B cell (primary cell): Measurements from ENCODE around the gene SLC38A6. TPM values are rescaled to one million over a fixed set of nuclear protein-coding genes. Genes with fewer than 3 reads are reported as not detected.

Experiments
- ATAC-seq: fragments of 200-7000 bp; cut with Tn5 transposase; one replicate; pipeline ENCODE4 v1.10.0; 2021; ENCODE audit warnings: low read depth, mild to moderate bottlenecking, moderate number of reproducible peaks, moderate library complexity
- CTCF ChIA-PET: fragments of 350-600 bp; sonication (Branson Sonifier 250); formaldehyde crosslinking; loops from one replicate; lab custom pipeline; 2021; ENCODE audit warnings: antibody characterized with exemption, inconsistent platforms; lab: Charles Lee
- POLR2A ChIA-PET: fragments of 350-600 bp; sonication (Branson Sonifier 250); formaldehyde crosslinking; loops from one replicate; lab custom pipeline; 2021; ENCODE audit warnings: antibody characterized with exemption; lab: Charles Lee
- DNase-seq: peaks from one replicate; pipeline ENCODE4 v3.0.0; 2013
- H2AFZ ChIP-seq: 2 replicates; pipeline ENCODE4 v1.6.1; 2012; ENCODE audit warnings: mild to moderate bottlenecking, low read depth, low read length; ENCODE audit not compliant: insufficient read depth, poor library complexity, severe bottlenecking
- H3K27ac ChIP-seq, 2 donors: 1 replicate in 1 of 2; 2 replicates in 1 of 2; pipeline ENCODE4 v1.5.1; 2012 to 2013; ENCODE audit warnings: low read length in 2 of 2, mild to moderate bottlenecking in 2 of 2, moderate library complexity in 1 of 2
- H3K27me3 ChIP-seq, 4 experiments: fragments of 200-600 bp in 1 of 4; sonication (generic) in 1 of 4; replicated peaks in 1 of 4; 1 replicate in 2 of 4; 2 replicates in 2 of 4; pipeline versions ENCODE4 v1.6.1 to v1.7.0; 2013 to 2016; ENCODE audit warnings: low read length in 3 of 4, mild to moderate bottlenecking in 2 of 4, mixed read lengths in 1 of 4, moderate library complexity in 1 of 4; ENCODE audit not compliant: insufficient read depth in 4 of 4, control insufficient read depth in 3 of 4; ENCODE audit errors: control extremely low read depth in 1 of 4
- H3K36me3 ChIP-seq, 2 experiments: replicated peaks in 1 of 2; 1 replicate in 1 of 2; 2 replicates in 1 of 2; pipeline versions ENCODE4 v1.6.1 to v1.7.1; 2013; ENCODE audit warnings: low read length in 1 of 2; ENCODE audit not compliant: insufficient read depth in 2 of 2, control insufficient read depth in 1 of 2; ENCODE audit errors: control extremely low read depth in 1 of 2, extremely low read depth in 1 of 2
- H3K4me1 ChIP-seq, 2 donors: fragments of 200-600 bp in 1 of 2; sonication (generic) in 1 of 2; 1 replicate in 1 of 2; 2 replicates in 1 of 2; pipeline versions ENCODE4 v1.5.1 to v1.6.1; 2013 to 2017; ENCODE audit warnings: low read length in 2 of 2; ENCODE audit not compliant: control insufficient read depth in 2 of 2, insufficient read depth in 2 of 2
- H3K4me2 ChIP-seq: replicated peaks from 2 replicates; pipeline ENCODE3; 2012; ENCODE audit warnings: mild to moderate bottlenecking, low read depth, low read length; ENCODE audit not compliant: poor library complexity, severe bottlenecking
- H3K4me3 ChIP-seq, 5 experiments: fragments of 200-600 bp in 1 of 5; sonication (generic) in 1 of 5; 1 replicate in 3 of 5; 2 replicates in 2 of 5; pipeline versions ENCODE4 v1.5.1 to v1.7.0; 2011 to 2016; ENCODE audit warnings: low read length in 4 of 5, mild to moderate bottlenecking in 4 of 5, low read depth in 2 of 5, control low read depth in 1 of 5, moderate library complexity in 1 of 5; ENCODE audit not compliant: insufficient read depth in 1 of 5; ENCODE audit errors: control extremely low read depth in 1 of 5, extremely low read depth in 1 of 5
- H3K79me2 ChIP-seq: fragments of 200-600 bp; sonication (generic); one replicate; pipeline ENCODE4 v1.6.0; 2016; ENCODE audit warnings: low read length; ENCODE audit not compliant: control insufficient read depth, insufficient read depth
- H3K9ac ChIP-seq: fragments of 200-600 bp; sonication (generic); 2 replicates; pipeline ENCODE4 v1.6.1; 2017; ENCODE audit warnings: mild to moderate bottlenecking, low read length, moderate library complexity
- H3K9me3 ChIP-seq, 3 donors: one replicate each; pipeline versions ENCODE4 v1.6.1 to v1.7.1; 2013; ENCODE audit warnings: low read length in 2 of 3; ENCODE audit not compliant: control insufficient read depth in 2 of 3, insufficient read depth in 1 of 3; ENCODE audit errors: control extremely low read depth in 1 of 3
- H4K20me1 ChIP-seq: 2 replicates; pipeline ENCODE4 v1.6.0; 2012; ENCODE audit warnings: mild to moderate bottlenecking, low read length; ENCODE audit not compliant: insufficient read depth, control insufficient read depth, poor library complexity, severe bottlenecking
- H3K27ac Mint-ChIP-seq: one replicate; pipeline ENCODE4 v1.8.0; 2021; ENCODE audit warnings: mixed read lengths
- H3K27me3 Mint-ChIP-seq: one replicate; pipeline ENCODE4 v1.8.0; 2021; ENCODE audit warnings: mixed read lengths
- H3K4me1 Mint-ChIP-seq: one replicate; pipeline ENCODE4 v1.8.0; 2021; ENCODE audit warnings: mixed read lengths
- H3K4me3 Mint-ChIP-seq: one replicate; pipeline ENCODE4 v1.8.0; 2021; ENCODE audit warnings: mixed read lengths
- H3K9me3 Mint-ChIP-seq: one replicate; pipeline ENCODE4 v1.8.0; 2022; ENCODE audit warnings: mixed read lengths; ENCODE audit not compliant: insufficient read depth
- CTCF ChIP-seq: fragments of 200-600 bp; IDR thresholded peaks from one replicate; pipeline ENCODE4 v1.8.0; 2022; ENCODE audit warnings: antibody characterized with exemption, mild to moderate bottlenecking
- EZH2 ChIP-seq: IDR thresholded peaks from 2 replicates; pipeline ENCODE4 v1.6.1; 2012; ENCODE audit warnings: borderline replicate concordance, low read depth, mild to moderate bottlenecking, moderate library complexity, low read length; ENCODE audit not compliant: insufficient read depth, poor library complexity, severe bottlenecking
- WGBS: methylation state at CpG from one replicate; pipeline ENCODE4 v1.1.5; 2013; ENCODE audit warnings: missing lambda C conversion rate; ENCODE audit not compliant: insufficient coverage; 5-methylcytosine and 5-hydroxymethylcytosine counted together
- intact Hi-C: fragments of 100-400 bp; cut with micrococcal nuclease; formaldehyde crosslinking; loops from one replicate; pipeline ENCODE4 v1.10.0; 2022
- polyA plus RNA-seq: library from polyadenylated mRNA; depleted of rRNA; stranded (reverse); fragments of >200 nt; gene quantifications from 2 replicates; pipeline ENCODE4 v1.2.3, GENCODE V29; 2012
- total RNA-seq, 2 donors: library from RNA; stranded (reverse); fragments of 120-200 nt in 1 of 2; gene quantifications; 1 replicate in 1 of 2; 2 replicates in 1 of 2; pipeline versions ENCODE4 v1.2.3 to v1.2.4, GENCODE V29; 2013 to 2022

SLC38A6 gene
- total and polyA plus RNA-seq, 2 donors (not counting 1 experiment from before 2014, with no cell fraction given): 6.4 to 15.9 TPM

- Mint-ChIP-seq H3K4me1 (no peaks in the 10 kb centered on the region), H3K4me3 (no peak overlapping the region), H3K9me3 (no peaks in the 10 kb centered on the region), H3K27ac (no peak overlapping the region), H3K27me3 (no peaks in the 10 kb centered on the region)
- WGBS: no CpG with 5 or more reads among the region's 15 CpGs
- no peaks in the 10 kb centered on the region for H3K4me1 ChIP-seq
- ATAC-seq: no peak
- TF ChIP-seq EZH2: no peak
- TF ChIP-seq CTCF: no peak
- peaks cover 3 to 5% of the 10 kb centered on the region in 2 experiments for H3K36me3 ChIP-seq
- peaks cover 0 to 1% (median 0%) of the 10 kb centered on the region in 3 donors for H3K9me3 ChIP-seq
- no peak overlapping the region for H3K4me3 ChIP-seq
- H3K79me2 ChIP-seq: no peaks in the 10 kb centered on the region
- DNase-seq: no peak
- intact Hi-C loops: no loop called here
- ChIA-PET CTCF (no interaction called here), POLR2A (no interaction called here)
- no peaks in the 10 kb centered on the region for H3K27me3 ChIP-seq
- no peak overlapping the region for H3K4me2 ChIP-seq
- no peak overlapping the region for H2AFZ ChIP-seq
- H3K9ac ChIP-seq: no peak overlapping the region
- no peak overlapping the region for H3K27ac ChIP-seq
- no peaks in the 10 kb centered on the region for H4K20me1 ChIP-seq
These were observed 8.8 kb upstream of the SLC38A6 start for GRCh38 chr14:60972295-60972694.

GRCh38 chr14:60973070-60973469 lies 8.0 kb upstream of the SLC38A6 start:
- intact Hi-C loops: no loop called here
- CTCF ChIA-PET: no interaction called here
- no peaks in the 10 kb centered on the region for H3K27me3 Mint-ChIP-seq

More at GRCh38 chr14:60973070-60973469, 8.0 kb upstream of the SLC38A6 start:
- Histone ChIP-seq H3K9me3 (peaks cover 0 to 1% (median 0%) of the 10 kb centered on the region in 3 donors), H3K27me3 (no peaks in the 10 kb centered on the region), H3K27ac (no peak overlapping the region), H3K4me1 (no peaks in the 10 kb centered on the region), H3K79me2 (no peaks in the 10 kb centered on the region), H3K9ac (no peak overlapping the region), H4K20me1 (no peaks in the 10 kb centered on the region), H3K4me3 (no peak overlapping the region), H2AFZ (no peak overlapping the region), H3K4me2 (no peak overlapping the region), H3K36me3 (peaks cover 3 to 5% of the 10 kb centered on the region in 2 experiments)
- Mint-ChIP-seq H3K4me1 (no peaks in the 10 kb centered on the region), H3K4me3 (no peak overlapping the region), H3K9me3 (no peaks in the 10 kb centered on the region), H3K27ac (no peak overlapping the region)
- ATAC-seq (no peak), DNase-seq (no peak)
- TF ChIP-seq CTCF (no peak), EZH2 (no peak)
- POLR2A ChIA-PET: no interaction called here
- 100% methylated on average over 2 of the region's 3 CpGs for WGBS
